Heart right ventricle (tissue), 16 donors: ENCODE results near the gene SLC25A13. TPM values are rescaled to one million over a fixed set of nuclear protein-coding genes. Genes with fewer than 3 reads are reported as not detected.

Source experiments
- ATAC-seq, 8 donors: fragments of 200-7000 bp; cut with Tn5 transposase; one replicate each; pipeline ENCODE4 v1.9.1; 2020; ENCODE audit warnings: mild to moderate bottlenecking in 8 of 8, moderate library complexity in 8 of 8, moderate number of reproducible peaks in 1 of 8
- DNase-seq, 2 donors: peaks; one replicate each; pipeline ENCODE4 v3.0.0-alpha.2; 2020
- H3K27ac ChIP-seq, 10 donors: fragments of 200-600 bp; sonication (generic) in 2 of 10; one replicate each; pipeline versions ENCODE4 v1.5.0 to v1.8.0; 2020 to 2022; ENCODE audit warnings: mild to moderate bottlenecking in 3 of 10
- H3K27me3 ChIP-seq, 7 donors: fragments of 200-600 bp; one replicate each; pipeline ENCODE4 v1.8.0; 2021 to 2022; ENCODE audit warnings: mild to moderate bottlenecking in 2 of 7
- H3K36me3 ChIP-seq, 9 donors: fragments of 200-600 bp; sonication (generic) in 1 of 9; one replicate each; pipeline versions ENCODE4 v1.5.0 to v1.8.0; 2020 to 2022; ENCODE audit warnings: mild to moderate bottlenecking in 2 of 9
- H3K4me1 ChIP-seq, 9 donors: fragments of 200-600 bp; sonication (generic) in 1 of 9; one replicate each; pipeline versions ENCODE4 v1.5.0 to v1.8.0; 2020 to 2022; ENCODE audit warnings: mild to moderate bottlenecking in 4 of 9
- H3K4me3 ChIP-seq, 10 donors: fragments of 200-600 bp; sonication (generic) in 2 of 10; one replicate each; pipeline versions ENCODE4 v1.5.0 to v1.8.0; 2020 to 2022; ENCODE audit warnings: mild to moderate bottlenecking in 7 of 10, moderate library complexity in 2 of 10
- H3K9me3 ChIP-seq, 11 donors: fragments of 200-600 bp in 10 of 11; sonication (generic) in 2 of 11; one replicate each; pipeline versions ENCODE4 v1.5.0 to v1.8.0; 2013 to 2022; ENCODE audit warnings: mild to moderate bottlenecking in 2 of 11, control low read depth in 1 of 11, moderate library complexity in 1 of 11
- WGBS, 2 donors: extraction: QIAGEN DNeasy Blood & Tissue Kit; methylation state at CpG; one replicate each; pipeline ENCODE4 v1.1.7; 2013; ENCODE audit warnings: inconsistent platforms in 1 of 2; 5-methylcytosine and 5-hydroxymethylcytosine counted together
- intact Hi-C, 10 donors: fragments of 100-400 bp; cut with DNase I; formaldehyde crosslinking; loops; one replicate each; pipeline versions ENCODE4 v1.11.1 to v1.14.2; 2022
- polyA plus RNA-seq, 2 donors: library from polyadenylated mRNA; stranded (reverse); fragments of 200-250 nt; gene quantifications; one replicate each; pipeline ENCODE4 v1.2.3, GENCODE V29; 2013
- total RNA-seq, 10 donors: library from RNA; stranded (reverse); fragmentation: NEBNext Ultra II Directional in 3 of 10; extraction: Animal tissue kit (Norgen Biotek cat#: 25700) in 3 of 10; gene quantifications; one replicate each; pipeline versions ENCODE4 v1.2.1 to v1.2.4, GENCODE V29; 2021 to 2023
- TF ChIP-seq, protein P1 (sequence below), 9 donors: fragments of 200-600 bp; sonication (generic) in 2 of 9; IDR thresholded peaks; one replicate each; pipeline versions ENCODE4 v1.5.0 to v1.8.0; 2021 to 2022; ENCODE audit warnings: antibody characterized with exemption in 9 of 9, mild to moderate bottlenecking in 5 of 9, moderate library complexity in 1 of 9
- donor health status: Arrhythmogenic right ventricular cardiomyopathy.
- donor health status: ischemic (EF 13 %, LVEDD 7.1; RV severe dilation, severe dysfunction).
- donor health status: healthy with polysubstance abuse.
- donor health status: DM: no; HTN: yes; CAD: no.
- donor health status: DM: no; HTN: no; CAD: no.
- donor health status: ischemic (EF 25% LVEDD 6.9; RV normal size, moderate dysfunction).
- donor health status: ischemic (EF 25% LVEDD 5.7; RV mildly dilated, moderate dysfunction).
- donor health status: healthy.
- donor health status: DM: yes; HTN: yes; CAD: no.
- donor health status: Ischemic cardiomyopathy.
- donor health status: ischemic (EF 35%, LVEDD 5.7; RV mildly dilated, moderate dysfunction).
- donor health status: nonischemic (EF 11% LVEDD 7.7; RV severe dilation, severe dysfunction).
- donor health status: DM: yes; HTN: yes; CAD: no.
- donor health status: PGD.
- donor health status: ischemic (EF 29% LVEDD 5.4; RV normal size, mild dysfunction).
- donor health status: nonischemic (EF 23%, LVEDD 6.1; RV moderate dilation, normal function).

The SLC25A13 gene
- total and polyA plus RNA-seq, 12 donors, result 5.2 to 15.3 (median 8.7) TPM

DNA sequence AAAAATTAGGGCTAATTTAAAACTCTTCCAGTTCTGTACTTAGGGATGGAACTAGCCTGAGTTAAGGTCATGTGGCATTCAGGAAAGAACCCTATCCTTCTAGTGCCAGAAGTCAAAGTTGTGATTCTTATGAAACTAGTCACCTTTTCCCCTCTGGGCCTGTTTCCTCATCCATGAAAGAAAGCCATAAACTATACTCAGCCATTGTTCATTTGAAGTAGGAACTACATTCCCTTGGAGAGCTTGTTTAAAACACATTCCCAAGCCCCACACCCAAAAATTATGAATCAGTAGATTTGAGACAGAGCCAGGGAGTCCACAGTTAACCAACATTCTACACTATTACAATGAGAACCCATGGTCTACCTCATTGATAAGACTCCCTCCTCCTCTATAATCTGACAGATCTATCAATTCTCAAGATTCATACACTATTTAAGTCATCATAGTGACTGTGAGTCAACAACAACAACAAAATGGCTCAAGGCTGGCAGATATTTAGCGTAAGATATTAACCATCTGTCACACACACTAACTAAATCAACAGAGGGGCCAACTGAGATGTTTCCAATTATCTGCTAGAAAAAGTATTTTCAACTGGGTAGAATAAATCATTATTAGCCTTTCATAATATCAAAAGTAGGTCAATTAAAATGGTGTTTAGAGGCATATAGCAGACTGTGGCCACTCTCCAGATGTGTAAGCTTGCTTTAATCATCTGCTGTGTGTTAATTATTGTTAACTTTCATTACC, 102.3 kb downstream of the SLC25A13 start:
- WGBS, 2 donors, result 77 to 89% methylated on average over 1 of the region's 1 CpG
- DNase-seq, result no peak
- Histone ChIP-seq H3K36me3 (peaks cover 0 to 9% (median 0%) of the 10 kb centered on the region in 9 donors), H3K4me1 (peaks cover 0 to 16% (median 3%) of the 10 kb centered on the region in 9 donors), H3K27me3 (no peaks in the 10 kb centered on the region), H3K4me3 (no peak overlapping the region), H3K9me3 (peaks cover 0 to 8% (median 0%) of the 10 kb centered on the region in 11 donors), H3K27ac (peak overlapping the region in 2 of 10 donors; percentile 38 to 57)
- ATAC-seq, result peak in 7 of 8 donors; percentile 16 to 96 (median 46)
- intact Hi-C loops, result loop anchor here in 1 of 10 donors (10.0 kb wide), 1 partner anchor 95 kb away; no protein-coding TSS in a partner anchor
- TF ChIP-seq, protein P1, sequence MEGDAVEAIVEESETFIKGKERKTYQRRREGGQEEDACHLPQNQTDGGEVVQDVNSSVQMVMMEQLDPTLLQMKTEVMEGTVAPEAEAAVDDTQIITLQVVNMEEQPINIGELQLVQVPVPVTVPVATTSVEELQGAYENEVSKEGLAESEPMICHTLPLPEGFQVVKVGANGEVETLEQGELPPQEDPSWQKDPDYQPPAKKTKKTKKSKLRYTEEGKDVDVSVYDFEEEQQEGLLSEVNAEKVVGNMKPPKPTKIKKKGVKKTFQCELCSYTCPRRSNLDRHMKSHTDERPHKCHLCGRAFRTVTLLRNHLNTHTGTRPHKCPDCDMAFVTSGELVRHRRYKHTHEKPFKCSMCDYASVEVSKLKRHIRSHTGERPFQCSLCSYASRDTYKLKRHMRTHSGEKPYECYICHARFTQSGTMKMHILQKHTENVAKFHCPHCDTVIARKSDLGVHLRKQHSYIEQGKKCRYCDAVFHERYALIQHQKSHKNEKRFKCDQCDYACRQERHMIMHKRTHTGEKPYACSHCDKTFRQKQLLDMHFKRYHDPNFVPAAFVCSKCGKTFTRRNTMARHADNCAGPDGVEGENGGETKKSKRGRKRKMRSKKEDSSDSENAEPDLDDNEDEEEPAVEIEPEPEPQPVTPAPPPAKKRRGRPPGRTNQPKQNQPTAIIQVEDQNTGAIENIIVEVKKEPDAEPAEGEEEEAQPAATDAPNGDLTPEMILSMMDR (IDR thresholded peaks at IDR 0.05), result no peak

DNA sequence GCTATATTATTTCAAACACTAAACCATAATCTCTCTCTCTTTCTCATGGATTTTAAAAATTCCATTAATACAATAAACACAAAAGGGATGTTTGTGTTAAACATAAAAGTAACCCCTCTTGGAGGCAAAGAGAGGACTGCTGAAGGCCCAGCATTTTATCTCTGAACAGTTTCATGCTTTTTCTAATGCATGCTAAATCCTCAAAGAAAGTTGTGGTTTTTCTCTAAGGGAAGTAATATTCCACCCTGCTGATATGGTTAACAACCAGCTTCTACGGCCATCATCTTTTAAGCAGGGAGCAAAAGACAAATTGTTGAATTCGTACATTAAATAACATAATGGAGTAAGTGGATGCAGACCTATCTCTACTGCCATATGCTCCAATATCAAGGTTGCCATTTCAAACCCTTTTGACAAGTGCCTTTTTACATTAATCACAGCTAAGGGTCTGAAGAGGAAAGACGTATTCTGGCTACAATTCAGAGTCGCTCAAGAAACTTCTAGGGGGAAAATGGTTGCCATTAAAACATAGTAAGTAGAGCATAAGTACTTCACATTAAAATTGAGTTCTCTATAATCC, 103.1 kb downstream of the SLC25A13 start:
- ATAC-seq (no peak), DNase-seq (no peak)
- Histone ChIP-seq H3K36me3 (peaks cover 0 to 9% (median 0%) of the 10 kb centered on the region in 9 donors), H3K4me1 (peaks cover 0 to 16% (median 3%) of the 10 kb centered on the region in 9 donors), H3K27me3 (no peaks in the 10 kb centered on the region), H3K27ac (peak overlapping the region in 3 of 10 donors; percentile 12 to 38 (median 30)), H3K4me3 (no peak overlapping the region), H3K9me3 (peaks cover 0 to 8% (median 0%) of the 10 kb centered on the region in 11 donors)
- WGBS, 2 donors, result 72% methylated on average over 4 of the region's 4 CpGs
- TF ChIP-seq, protein P1 (IDR thresholded peaks at IDR 0.05), result no peak
- intact Hi-C loops, result no loop called here

DNA sequence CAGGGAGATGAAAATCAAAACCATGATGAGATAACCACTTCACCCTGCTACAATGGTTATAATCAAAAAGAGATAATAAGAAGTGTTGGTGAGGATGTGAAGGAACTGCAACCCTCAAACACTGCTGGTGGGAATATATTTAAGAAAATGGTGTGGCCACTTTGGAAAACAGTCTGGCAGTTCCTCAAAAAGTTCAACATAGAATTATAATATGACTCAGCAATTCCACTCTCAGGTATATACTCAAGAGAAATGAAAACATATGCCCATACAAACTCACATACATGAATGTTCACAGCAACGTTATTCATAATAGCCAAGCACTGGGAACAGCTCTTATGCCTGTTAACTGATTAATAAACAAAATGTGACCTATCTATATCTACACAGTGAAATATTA, 104.8 kb downstream of the SLC25A13 start:
- TF ChIP-seq, protein P1 (IDR thresholded peaks at IDR 0.05), result no peak
- ATAC-seq, result no peak
- WGBS, 2 donors, result 94 to 100% methylated on average over 1 of the region's 1 CpG

DNA sequence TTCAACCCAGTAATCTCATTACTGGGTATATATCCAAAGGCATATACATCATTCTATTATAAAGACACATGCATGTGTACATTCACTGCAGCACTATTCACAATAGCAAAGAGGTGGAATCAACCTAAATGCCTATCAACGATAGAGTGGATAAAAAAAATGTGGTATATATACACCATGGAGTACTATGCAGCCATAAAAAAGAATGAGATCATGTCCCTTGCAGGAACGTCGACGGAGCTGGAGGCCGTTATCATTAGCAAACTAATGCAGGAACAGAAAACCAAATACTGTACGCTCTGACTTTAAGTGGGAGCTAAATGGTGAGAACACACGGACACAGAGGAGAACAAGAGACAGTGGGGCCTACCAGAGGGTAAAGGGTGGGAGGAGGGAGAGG, 105.5 kb downstream of the SLC25A13 start:
- no peak overlapping the region for H3K27ac ChIP-seq
- peaks cover 0 to 22% (median 3%) of the 10 kb centered on the region in 9 donors for H3K4me1 ChIP-seq
- DNase-seq, result no peak
- no peaks in the 10 kb centered on the region for H3K27me3 ChIP-seq
- TF ChIP-seq, protein P1 (IDR thresholded peaks at IDR 0.05), result no peak
- intact Hi-C loops, result no loop called here
- ATAC-seq, result no peak
- peaks cover 0 to 8% (median 0%) of the 10 kb centered on the region in 11 donors for H3K9me3 ChIP-seq
- no peak overlapping the region for H3K4me3 ChIP-seq
- WGBS, 2 donors, result 97 to 98% methylated on average over 7 of the region's 7 CpGs
- peaks cover 0 to 9% (median 0%) of the 10 kb centered on the region in 9 donors for H3K36me3 ChIP-seq

More for the DNA sequence above, 104.8 kb downstream of the SLC25A13 start:
- DNase-seq, result no peak
- no peak overlapping the region for H3K27ac ChIP-seq
- H3K9me3 ChIP-seq, result peaks cover 0 to 8% (median 0%) of the 10 kb centered on the region in 11 donors
- H3K4me3 ChIP-seq, result no peak overlapping the region
- H3K4me1 ChIP-seq, result peaks cover 0 to 18% (median 3%) of the 10 kb centered on the region in 9 donors
- H3K36me3 ChIP-seq, result peaks cover 0 to 9% (median 0%) of the 10 kb centered on the region in 9 donors
- intact Hi-C loops, result no loop called here
- no peaks in the 10 kb centered on the region for H3K27me3 ChIP-seq
